Measurements from ENCODE around the gene FOXK2. TPM values are rescaled to one million over a fixed set of nuclear protein-coding genes. Genes with fewer than 3 reads are reported as not detected.

Gene FOXK2
- total RNA-seq, 1 experiment from 2014 or later, result 22.4 TPM

- no peak for DNase-seq
- Histone ChIP-seq H3K9me2 (replicated peaks; ENCODE audit: insufficient read depth, low read length) (no peaks in the 10 kb centered on the region), H3K27me3 (ENCODE audit: low read length) (no peaks in the 10 kb centered on the region), H3K4me3 (ENCODE audit: low read length) (no peak overlapping the region), H4K20me1 (ENCODE audit: insufficient read depth, low read depth, low read length) (peaks cover 43% of the 10 kb centered on the region), H3K4me2 (ENCODE audit: low read depth, low read length, poor library complexity, severe bottlenecking) (no peak overlapping the region), H3K36me3 (ENCODE audit: insufficient read depth, low read length) (peaks cover 41% of the 10 kb centered on the region), H3K27ac (ENCODE audit: low read length) (no peak overlapping the region), H3K4me1 (ENCODE audit: low read length) (no peaks in the 10 kb centered on the region), H2AFZ (ENCODE audit: low read length) (no peak overlapping the region), H3K79me2 (ENCODE audit: low read length) (peaks cover 96% of the 10 kb centered on the region), H3K9me3 (ENCODE audit: low read length) (no peaks in the 10 kb centered on the region), H3K9ac (ENCODE audit: low read length) (no peak overlapping the region)
These were observed 120.1 kb downstream of the FOXK2 start for GRCh38 chr17:82639628-82640027.

GRCh38 chr17:82640036-82640435 lies 120.5 kb downstream of the FOXK2 start:
- Histone ChIP-seq H2AFZ (ENCODE audit: low read length) (no peak overlapping the region), H3K9me3 (ENCODE audit: low read length) (no peaks in the 10 kb centered on the region), H3K27me3 (ENCODE audit: low read length) (no peaks in the 10 kb centered on the region), H3K4me2 (ENCODE audit: low read depth, low read length, poor library complexity, severe bottlenecking) (no peak overlapping the region), H3K9ac (ENCODE audit: low read length) (no peak overlapping the region), H4K20me1 (ENCODE audit: insufficient read depth, low read depth, low read length) (peaks cover 43% of the 10 kb centered on the region), H3K4me1 (ENCODE audit: low read length) (no peaks in the 10 kb centered on the region), H3K4me3 (ENCODE audit: low read length) (no peak overlapping the region), H3K27ac (ENCODE audit: low read length) (no peak overlapping the region), H3K79me2 (ENCODE audit: low read length) (peaks cover 96% of the 10 kb centered on the region), H3K9me2 (replicated peaks; ENCODE audit: insufficient read depth, low read length) (no peaks in the 10 kb centered on the region), H3K36me3 (ENCODE audit: insufficient read depth, low read length) (peaks cover 41% of the 10 kb centered on the region)
- DNase-seq, result no peak

GRCh38 chr17:82642022-82642421 lies 122.5 kb downstream of the FOXK2 start:
- no peak overlapping the region for H3K4me3 ChIP-seq (ENCODE audit: low read length)
- peaks cover 97% of the 10 kb centered on the region for H3K79me2 ChIP-seq (ENCODE audit: low read length)
- no peaks in the 10 kb centered on the region for H3K27me3 ChIP-seq (ENCODE audit: low read length)
- no peak overlapping the region for H3K9ac ChIP-seq (ENCODE audit: low read length)
- no peak overlapping the region for H3K4me2 ChIP-seq (ENCODE audit: low read depth, low read length, poor library complexity, severe bottlenecking)
- H3K9me3 ChIP-seq (ENCODE audit: low read length), result no peaks in the 10 kb centered on the region
- H3K36me3 ChIP-seq (ENCODE audit: insufficient read depth, low read length), result peaks cover 34% of the 10 kb centered on the region
- H3K9me2 ChIP-seq (replicated peaks; ENCODE audit: insufficient read depth, low read length), result no peaks in the 10 kb centered on the region
- H3K4me1 ChIP-seq (ENCODE audit: low read length), result peaks cover 8% of the 10 kb centered on the region
- H3K27ac ChIP-seq (ENCODE audit: low read length), result no peak overlapping the region
- peaks cover 46% of the 10 kb centered on the region for H4K20me1 ChIP-seq (ENCODE audit: insufficient read depth, low read depth, low read length)
- no peak overlapping the region for H2AFZ ChIP-seq (ENCODE audit: low read length)
- no peak for DNase-seq

GRCh38 chr17:82644148-82644547 lies 124.6 kb downstream of the FOXK2 start:
- no peak overlapping the region for H2AFZ ChIP-seq (ENCODE audit: low read length)
- H3K4me1 ChIP-seq (ENCODE audit: low read length), result peaks cover 8% of the 10 kb centered on the region
- peaks cover 32% of the 10 kb centered on the region for H3K36me3 ChIP-seq (ENCODE audit: insufficient read depth, low read length)
- H3K4me2 ChIP-seq (ENCODE audit: low read depth, low read length, poor library complexity, severe bottlenecking), result no peak overlapping the region
- H3K27me3 ChIP-seq (ENCODE audit: low read length), result no peaks in the 10 kb centered on the region
- H3K27ac ChIP-seq (ENCODE audit: low read length), result no peak overlapping the region
- DNase-seq, result no peak
- no peak overlapping the region for H3K4me3 ChIP-seq (ENCODE audit: low read length)
- peaks cover 46% of the 10 kb centered on the region for H4K20me1 ChIP-seq (ENCODE audit: insufficient read depth, low read depth, low read length)
- peaks cover 90% of the 10 kb centered on the region for H3K79me2 ChIP-seq (ENCODE audit: low read length)
- no peaks in the 10 kb centered on the region for H3K9me2 ChIP-seq (replicated peaks; ENCODE audit: insufficient read depth, low read length)
- no peak overlapping the region for H3K9ac ChIP-seq (ENCODE audit: low read length)
- H3K9me3 ChIP-seq (ENCODE audit: low read length), result no peaks in the 10 kb centered on the region

- H3K27ac ChIP-seq (ENCODE audit: low read length), result no peak overlapping the region
- peaks cover 26% of the 10 kb centered on the region for H3K36me3 ChIP-seq (ENCODE audit: insufficient read depth, low read length)
- no peaks in the 10 kb centered on the region for H3K9me3 ChIP-seq (ENCODE audit: low read length)
- peaks cover 8% of the 10 kb centered on the region for H3K4me1 ChIP-seq (ENCODE audit: low read length)
- H4K20me1 ChIP-seq (ENCODE audit: insufficient read depth, low read depth, low read length), result peaks cover 46% of the 10 kb centered on the region
- no peak overlapping the region for H3K9ac ChIP-seq (ENCODE audit: low read length)
- no peaks in the 10 kb centered on the region for H3K9me2 ChIP-seq (replicated peaks; ENCODE audit: insufficient read depth, low read length)
- H3K79me2 ChIP-seq (ENCODE audit: low read length), result peaks cover 76% of the 10 kb centered on the region
- no peak overlapping the region for H2AFZ ChIP-seq (ENCODE audit: low read length)
- H3K4me2 ChIP-seq (ENCODE audit: low read depth, low read length, poor library complexity, severe bottlenecking), result no peak overlapping the region
- no peak overlapping the region for H3K4me3 ChIP-seq (ENCODE audit: low read length)
- DNase-seq, result no peak
- H3K27me3 ChIP-seq (ENCODE audit: low read length), result no peaks in the 10 kb centered on the region
These were observed 126.0 kb downstream of the FOXK2 start for GRCh38 chr17:82645516-82645915.

GRCh38 chr17:82647593-82648164 lies 128.1 kb downstream of the FOXK2 start:
- Histone ChIP-seq H3K4me3 (ENCODE audit: low read length) (peak overlapping the region; percentile 100), H3K36me3 (ENCODE audit: insufficient read depth, low read length) (peaks cover 12% of the 10 kb centered on the region), H3K27ac (ENCODE audit: low read length) (peak overlapping the region; percentile 91), H3K9me3 (ENCODE audit: low read length) (no peaks in the 10 kb centered on the region), H4K20me1 (ENCODE audit: insufficient read depth, low read depth, low read length) (peaks cover 40% of the 10 kb centered on the region), H3K4me1 (ENCODE audit: low read length) (peaks cover 8% of the 10 kb centered on the region), H3K9ac (ENCODE audit: low read length) (peak overlapping the region; percentile 99), H3K27me3 (ENCODE audit: low read length) (no peaks in the 10 kb centered on the region), H3K9me2 (replicated peaks; ENCODE audit: insufficient read depth, low read length) (no peaks in the 10 kb centered on the region), H3K4me2 (ENCODE audit: low read depth, low read length, poor library complexity, severe bottlenecking) (peak overlapping the region; percentile 100), H3K79me2 (ENCODE audit: low read length) (peaks cover 55% of the 10 kb centered on the region), H2AFZ (ENCODE audit: low read length) (peak overlapping the region; percentile 67)
- DNase-seq, result peak; percentile 64

GRCh38 chr17:82648165-82648668 lies 128.7 kb downstream of the FOXK2 start, which contains the start of gene WDR45B:
WDR45B (minus strand) TSS chr17:82648444; CDS start chr17:82648340, 104 bp downstream.
- peak within 1 kb of the TSS; percentile 67 for H2AFZ ChIP-seq (ENCODE audit: low read length)

GRCh38 chr17:82648742-82649331 lies 129.3 kb downstream of the FOXK2 start:
- Histone ChIP-seq H3K9me3 (ENCODE audit: low read length) (no peaks in the 10 kb centered on the region), H3K4me3 (ENCODE audit: low read length) (peak overlapping the region; percentile 27; the same call in 1 of the 2 replicates), H3K9me2 (replicated peaks; ENCODE audit: insufficient read depth, low read length) (no peaks in the 10 kb centered on the region), H3K79me2 (ENCODE audit: low read length) (peaks cover 43% of the 10 kb centered on the region), H3K4me1 (ENCODE audit: low read length) (peaks cover 8% of the 10 kb centered on the region), H3K9ac (ENCODE audit: low read length) (no peak overlapping the region), H3K36me3 (ENCODE audit: insufficient read depth, low read length) (peaks cover 3% of the 10 kb centered on the region; the same call in 1 of the 2 replicates), H2AFZ (ENCODE audit: low read length) (no peak overlapping the region), H3K4me2 (ENCODE audit: low read depth, low read length, poor library complexity, severe bottlenecking) (no peak overlapping the region), H3K27ac (ENCODE audit: low read length) (peak overlapping the region; percentile 18; the same call in 1 of the 2 replicates), H4K20me1 (ENCODE audit: insufficient read depth, low read depth, low read length) (peaks cover 32% of the 10 kb centered on the region), H3K27me3 (ENCODE audit: low read length) (no peaks in the 10 kb centered on the region)
- no peak for DNase-seq

More at GRCh38 chr17:82648165-82648668, 128.7 kb downstream of the FOXK2 start, which contains the start of gene WDR45B:
- Histone ChIP-seq H3K9me2 (replicated peaks; ENCODE audit: insufficient read depth, low read length) (no peaks in the 10 kb centered on the region), H3K27ac (ENCODE audit: low read length) (peak within 1 kb of the TSS; percentile 91), H3K9ac (ENCODE audit: low read length) (peak within 1 kb of the TSS; percentile 99), H4K20me1 (ENCODE audit: insufficient read depth, low read depth, low read length) (peaks cover 37% of the 10 kb centered on the region), H3K4me2 (ENCODE audit: low read depth, low read length, poor library complexity, severe bottlenecking) (peak within 1 kb of the TSS; percentile 100), H3K4me3 (ENCODE audit: low read length) (peak within 1 kb of the TSS; percentile 100), H3K79me2 (ENCODE audit: low read length) (peaks cover 49% of the 10 kb centered on the region), H3K36me3 (ENCODE audit: insufficient read depth, low read length) (peaks cover 9% of the 10 kb centered on the region; the same call in 1 of the 2 replicates), H3K9me3 (ENCODE audit: low read length) (no peaks in the 10 kb centered on the region), H3K4me1 (ENCODE audit: low read length) (peaks cover 8% of the 10 kb centered on the region), H3K27me3 (ENCODE audit: low read length) (no peaks in the 10 kb centered on the region)
- DNase-seq, result peak; percentile 98
